HepG2 (cell line): ENCODE measurements around the gene TREX2. TPM values are rescaled to one million over a fixed set of nuclear protein-coding genes. Genes with fewer than 3 reads are reported as not detected.

ENCODE experiments used
- ATAC-seq: fragments of 200-7000 bp; cut with Tn5 transposase; 3 replicates; pipeline ENCODE4 v1.9.1; 2020; ENCODE audit warnings: mild to moderate bottlenecking, moderate library complexity
- BruUV-seq: library from RNA; stranded (reverse); fragments of 400-500 nt; replicated peaks from 2 replicates; lab custom pipeline; 2021; lab: Mats Ljungman, UMichigan
- CTCF ChIA-PET: fragments of 300-600 bp; formaldehyde crosslinking; extraction: SDS; loops from one replicate; lab custom pipeline; 2021; ENCODE audit warnings: low total read pairs, inconsistent platforms, low intra/inter-chr PET ratio; lab: Yijun Ruan, JAX
- POLR2A ChIA-PET: fragments of 350-600 bp; sonication (Branson Sonifier 250); formaldehyde crosslinking; loops from one replicate; lab custom pipeline; 2020; ENCODE audit warnings: antibody characterized with exemption, inconsistent platforms; lab: Yijun Ruan, JAX
- DNase-seq: peaks from one replicate; pipeline ENCODE4 v3.0.0-alpha.2; 2015; ENCODE audit warnings: low spot score
- FAIRE-seq: peaks from 3 replicates; lab custom pipeline; 2011; peaks lifted over from hg19 to GRCh38; lab: Jason Lieb, UNC
- H2AFZ ChIP-seq: one replicate; pipeline ENCODE4 v1.6.1; 2011; ENCODE audit warnings: low read length, inconsistent platforms
- H3K27ac ChIP-seq: fragments of 300-600 bp; 3 replicates; pipeline ENCODE4 v1.8.0; 2011; ENCODE audit warnings: mixed run types, mild to moderate bottlenecking, mixed read lengths, low read length, inconsistent platforms; ENCODE audit not compliant: insufficient read depth; ENCODE audit errors: extremely low read length
- H3K27me3 ChIP-seq, 2 experiments: fragments of 200-600 bp in 1 of 2; 2 replicates in 1 of 2; 3 replicates in 1 of 2; pipeline versions ENCODE4 v1.6.0 to v1.8.0; 2011; ENCODE audit warnings: low read length in 2 of 2, mild to moderate bottlenecking in 2 of 2, moderate library complexity in 2 of 2, inconsistent platforms in 1 of 2; ENCODE audit not compliant: insufficient read depth in 2 of 2, control insufficient read depth in 1 of 2
- H3K36me3 ChIP-seq, 2 experiments: fragments of 200-600 bp in 1 of 2; replicated peaks in 1 of 2; 2 replicates in 1 of 2; 3 replicates in 1 of 2; pipeline versions ENCODE4 v1.5.1 to v1.8.0; 2011; ENCODE audit warnings: low read length in 2 of 2, inconsistent platforms in 1 of 2; ENCODE audit not compliant: insufficient read depth in 2 of 2, control insufficient read depth in 1 of 2
- H3K4me1 ChIP-seq: 2 replicates; pipeline ENCODE4 v1.5.1; 2012; ENCODE audit warnings: low read length, inconsistent platforms; ENCODE audit not compliant: insufficient read depth
- H3K4me2 ChIP-seq: 2 replicates; pipeline ENCODE4 v1.6.0; 2011; ENCODE audit warnings: low read depth, low read length, inconsistent platforms
- H3K4me3 ChIP-seq, 3 experiments: fragments of 200-600 bp in 1 of 3; sonication (generic), shearing (Covaris generic) in 1 of 3; replicated peaks in 1 of 3; 2 replicates each; pipeline ENCODE4 v1.5.1; 2011 to 2016; ENCODE audit warnings: low read length in 3 of 3, inconsistent platforms in 2 of 3, low read depth in 2 of 3, mild to moderate bottlenecking in 2 of 3, control low read depth in 1 of 3, mixed read lengths in 1 of 3; ENCODE audit not compliant: insufficient read depth in 1 of 3
- H3K79me2 ChIP-seq: one replicate; pipeline ENCODE4 v1.6.1; 2011; ENCODE audit warnings: low read length, inconsistent platforms; ENCODE audit not compliant: insufficient read depth
- H3K9ac ChIP-seq: 2 replicates; pipeline ENCODE4 v1.6.0; 2011; ENCODE audit warnings: mild to moderate bottlenecking, low read depth, low read length, inconsistent platforms; ENCODE audit not compliant: insufficient read depth
- H3K9me3 ChIP-seq: 2 replicates; pipeline ENCODE4 v1.5.1; 2012; ENCODE audit warnings: mild to moderate bottlenecking, low read length
- H4K20me1 ChIP-seq: 2 replicates; pipeline ENCODE4 v1.6.0; 2011; ENCODE audit warnings: inconsistent platforms, mild to moderate bottlenecking, low read length, moderate library complexity; ENCODE audit not compliant: insufficient read depth
- CAMTA2 ChIP-seq: sonication (generic); formaldehyde crosslinking; IDR thresholded peaks from 2 replicates; pipeline ENCODE4 v1.4.0; 2020; ENCODE audit warnings: mild to moderate bottlenecking, missing genetic modification reagents, borderline replicate concordance
- CHD2 ChIP-seq: IDR thresholded peaks from 2 replicates; pipeline ENCODE4 v1.6.1; 2011; ENCODE audit warnings: low read depth, low read length, improper control_type of control experiment
- HNRNPK ChIP-seq: fragments of 200-400 bp; formaldehyde crosslinking; IDR thresholded peaks from 2 replicates; pipeline ENCODE4 v1.6.1; 2018; ENCODE audit warnings: low read length, low read depth, moderate library complexity, mild to moderate bottlenecking; ENCODE audit not compliant: poor library complexity, severe bottlenecking
- KDM2A ChIP-seq: sonication (generic); formaldehyde crosslinking; IDR thresholded peaks from 2 replicates; pipeline ENCODE4 v1.4.0; 2020; ENCODE audit warnings: low read depth, missing genetic modification reagents, borderline replicate concordance
- ZNF432 ChIP-seq: sonication (generic); formaldehyde crosslinking; IDR thresholded peaks from 2 replicates; pipeline ENCODE4 v1.5.0; 2020; ENCODE audit warnings: missing genetic modification reagents, mild to moderate bottlenecking, borderline replicate concordance
- ZNF883 ChIP-seq: sonication (generic); formaldehyde crosslinking; IDR thresholded peaks from 2 replicates; pipeline ENCODE4 v1.5.1; 2020; ENCODE audit warnings: mild to moderate bottlenecking, missing genetic modification reagents; ENCODE audit errors: not compliant biosample characterization
- WGBS: methylation state at CpG from one replicate; pipeline ENCODE4 v1.1.6; 2017; ENCODE audit warnings: low lambda C conversion rate; 5-methylcytosine and 5-hydroxymethylcytosine counted together
- in situ Hi-C: cut with HindIII; loops from 2 replicates; pipeline ENCODE4 v1.10.0; 2017; ENCODE audit warnings: low pct_unique_long_range_greater_than_20kb; ENCODE audit not compliant: extremely low pct_ligation_motif_present
- intact Hi-C: fragments of 100-400 bp; cut with micrococcal nuclease; formaldehyde crosslinking; loops from one replicate; pipeline ENCODE4 v1.10.0; 2022; ENCODE audit not compliant: unreplicated experiment
- polyA plus RNA-seq, 8 experiments: library from polyadenylated mRNA; depleted of rRNA in 3 of 8; stranded (reverse) in 7 of 8; unstranded in 1 of 8; fragments of >200 nt; fragmentation: Illumina TruSeq in 4 of 8; extraction: Trizol in 4 of 8; gene quantifications; 2 replicates each; pipeline versions ENCODE4 v1.2.1 to v1.2.3, GENCODE V29; 2011 to 2016; ENCODE audit warnings: low read depth in 4 of 8, missing spikeins in 1 of 8, mixed read lengths in 1 of 8; ENCODE audit not compliant: insufficient read depth in 1 of 8
- total RNA-seq, 5 experiments: library from RNA; depleted of rRNA; stranded (reverse); fragments of >200 nt; fragmentation: Illumina TruSeq; extraction: Trizol; gene quantifications; 2 replicates each; pipeline ENCODE4 v1.2.3, GENCODE V29; 2016; ENCODE audit warnings: low read depth in 1 of 5
- TF ChIP-seq, protein P1 (sequence below): sonication (generic); formaldehyde crosslinking; IDR thresholded peaks from 2 replicates; pipeline ENCODE4 v1.8.1; 2023; ENCODE audit warnings: mild to moderate bottlenecking, missing genetic modification reagents

TREX2 gene
- total and polyA plus RNA-seq, 2 of the 13 experiments (the other 11 are each of a cell fraction or from before 2014, with no cell fraction given): 0.13 to 0.18 TPM

DNA sequence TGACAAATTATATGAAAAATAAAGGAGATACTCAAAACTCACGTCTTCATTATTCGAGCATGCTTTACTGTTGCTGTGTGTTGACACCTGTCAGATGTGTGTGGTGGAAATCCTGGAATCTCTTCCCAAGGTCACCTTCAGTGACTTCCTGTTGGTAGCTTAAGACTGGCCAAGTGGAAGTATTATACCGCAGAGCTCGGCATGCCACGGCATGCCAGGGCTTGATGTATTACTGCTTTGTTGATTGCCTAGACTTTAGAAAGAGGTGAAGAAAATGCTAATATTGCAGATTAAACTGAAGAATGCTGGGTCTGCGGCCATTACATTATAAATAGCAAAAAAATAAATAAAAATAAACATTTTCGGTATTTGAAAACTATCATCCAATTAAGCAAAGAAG, 4.6 kb downstream of the TREX2 start:
- no peaks in the 10 kb centered on the region for H3K79me2 ChIP-seq
- intact Hi-C loops (no loop called here), in situ Hi-C loops (no loop called here)
- DNase-seq (no peak), ATAC-seq (no peak), FAIRE-seq (no peak)
- no peak overlapping the region for H3K27ac ChIP-seq
- no TSS peak for BruUV-seq
- H3K9ac ChIP-seq: no peak overlapping the region
- H3K4me3 ChIP-seq: no peak overlapping the region
- H2AFZ ChIP-seq: no peak overlapping the region
- ChIA-PET POLR2A (no interaction called here), CTCF (no interaction called here)
- 49% methylated on average over 7 of the region's 7 CpGs for WGBS
- no peaks in the 10 kb centered on the region for H3K4me1 ChIP-seq
- TF ChIP-seq CAMTA2 (CRISPR knock-in tag) (no peak), KDM2A (CRISPR knock-in tag) (no peak), ZNF883 (CRISPR knock-in tag) (no peak), HNRNPK (no peak), ZNF432 (CRISPR knock-in tag) (no peak), CHD2 (no peak)
- TF ChIP-seq, protein P1, sequence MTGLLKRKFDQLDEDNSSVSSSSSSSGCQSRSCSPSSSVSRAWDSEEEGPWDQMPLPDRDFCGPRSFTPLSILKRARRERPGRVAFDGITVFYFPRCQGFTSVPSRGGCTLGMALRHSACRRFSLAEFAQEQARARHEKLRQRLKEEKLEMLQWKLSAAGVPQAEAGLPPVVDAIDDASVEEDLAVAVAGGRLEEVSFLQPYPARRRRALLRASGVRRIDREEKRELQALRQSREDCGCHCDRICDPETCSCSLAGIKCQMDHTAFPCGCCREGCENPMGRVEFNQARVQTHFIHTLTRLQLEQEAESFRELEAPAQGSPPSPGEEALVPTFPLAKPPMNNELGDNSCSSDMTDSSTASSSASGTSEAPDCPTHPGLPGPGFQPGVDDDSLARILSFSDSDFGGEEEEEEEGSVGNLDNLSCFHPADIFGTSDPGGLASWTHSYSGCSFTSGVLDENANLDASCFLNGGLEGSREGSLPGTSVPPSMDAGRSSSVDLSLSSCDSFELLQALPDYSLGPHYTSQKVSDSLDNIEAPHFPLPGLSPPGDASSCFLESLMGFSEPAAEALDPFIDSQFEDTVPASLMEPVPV (CRISPR knock-in tag): no peak
- no peaks in the 10 kb centered on the region for H3K9me3 ChIP-seq
- H3K4me2 ChIP-seq: no peak overlapping the region
- H4K20me1 ChIP-seq: no peaks in the 10 kb centered on the region
- H3K27me3 ChIP-seq: no peaks in the 10 kb centered on the region; a peak in 1 of 5 replicates
- H3K36me3 ChIP-seq: no peaks in the 10 kb centered on the region
